Measurements from ENCODE around the gene TXLNA.

DNA sequence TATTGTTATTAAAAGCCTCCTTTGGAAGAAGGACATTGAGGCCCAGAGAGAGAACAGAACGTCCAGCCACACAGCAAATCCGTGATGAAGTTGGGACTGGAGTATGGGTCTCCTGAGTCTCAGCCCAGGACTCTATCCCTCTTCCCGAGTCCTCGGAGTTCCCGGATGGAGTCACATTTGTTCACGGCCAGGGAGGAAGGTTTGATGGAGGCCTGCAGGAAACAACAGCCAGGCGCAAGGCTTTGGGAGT lies 357 bp upstream of the TXLNA start:
- TF ChIP-seq, protein P1, sequence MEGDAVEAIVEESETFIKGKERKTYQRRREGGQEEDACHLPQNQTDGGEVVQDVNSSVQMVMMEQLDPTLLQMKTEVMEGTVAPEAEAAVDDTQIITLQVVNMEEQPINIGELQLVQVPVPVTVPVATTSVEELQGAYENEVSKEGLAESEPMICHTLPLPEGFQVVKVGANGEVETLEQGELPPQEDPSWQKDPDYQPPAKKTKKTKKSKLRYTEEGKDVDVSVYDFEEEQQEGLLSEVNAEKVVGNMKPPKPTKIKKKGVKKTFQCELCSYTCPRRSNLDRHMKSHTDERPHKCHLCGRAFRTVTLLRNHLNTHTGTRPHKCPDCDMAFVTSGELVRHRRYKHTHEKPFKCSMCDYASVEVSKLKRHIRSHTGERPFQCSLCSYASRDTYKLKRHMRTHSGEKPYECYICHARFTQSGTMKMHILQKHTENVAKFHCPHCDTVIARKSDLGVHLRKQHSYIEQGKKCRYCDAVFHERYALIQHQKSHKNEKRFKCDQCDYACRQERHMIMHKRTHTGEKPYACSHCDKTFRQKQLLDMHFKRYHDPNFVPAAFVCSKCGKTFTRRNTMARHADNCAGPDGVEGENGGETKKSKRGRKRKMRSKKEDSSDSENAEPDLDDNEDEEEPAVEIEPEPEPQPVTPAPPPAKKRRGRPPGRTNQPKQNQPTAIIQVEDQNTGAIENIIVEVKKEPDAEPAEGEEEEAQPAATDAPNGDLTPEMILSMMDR (IDR thresholded peaks at IDR 0.05), result no peak
- TF ChIP-seq EP300 (IDR thresholded peaks at IDR 0.05; ENCODE audit: low read depth), result no peak
- no peak for TF ChIP-seq POLR2AphosphoS5 (IDR thresholded peaks at IDR 0.05)
- TF ChIP-seq POLR2A (IDR thresholded peaks at IDR 0.05), result no peak
